Measurements from ENCODE around the gene HPGD.

Gene HPGD

GRCh38 chr4:174522183-174523024 is at the start of gene HPGD:
Gene HPGD (minus strand): TSS chr4:174522488. CDS start chr4:174522451, 37 bp downstream.
- H3K36me3 ChIP-seq (ENCODE audit: control insufficient read depth, low read depth, low read length), result no peaks in the 10 kb centered on the region
- H3K27me3 ChIP-seq (ENCODE audit: control insufficient read depth, insufficient read depth, low read length), result peaks cover 43% of the 10 kb centered on the region
- H3K4me1 ChIP-seq (ENCODE audit: control insufficient read depth, low read depth, low read length), result peaks cover 4% of the 10 kb centered on the region
- no peaks in the 10 kb centered on the region for H3K9me3 ChIP-seq (ENCODE audit: control insufficient read depth, low read depth, low read length)
- no peak within 1 kb of the TSS for H3K27ac ChIP-seq (ENCODE audit: low read length)
- H3K4me3 ChIP-seq (ENCODE audit: low read length), result peak within 1 kb of the TSS; percentile 88
- H3K9ac ChIP-seq (ENCODE audit: low read length), result no peak within 1 kb of the TSS

DNA sequence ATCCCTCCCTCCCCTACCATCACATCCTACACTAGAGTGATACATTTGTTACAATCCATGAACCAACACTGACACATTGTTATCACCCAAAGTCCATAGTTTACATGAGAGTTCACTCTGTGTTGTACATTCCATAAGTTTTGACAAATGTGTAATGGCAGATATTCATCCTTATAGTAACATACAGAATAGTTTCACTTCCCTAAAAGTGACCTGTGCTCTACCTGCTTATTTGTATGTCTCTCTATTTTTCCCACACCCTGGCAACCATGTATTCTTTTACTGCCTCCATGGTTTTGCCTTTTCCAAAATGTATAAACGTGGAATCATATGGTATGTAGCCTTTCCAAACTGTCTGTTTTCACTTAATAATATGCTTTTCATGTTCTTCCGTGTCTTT is 42.2 kb upstream of the HPGD start:
- Histone ChIP-seq H3K4me1 (ENCODE audit: control insufficient read depth, low read depth, low read length) (peaks cover 48% of the 10 kb centered on the region), H3K4me3 (ENCODE audit: low read length) (no peak overlapping the region), H3K9ac (ENCODE audit: low read length) (no peak overlapping the region), H3K36me3 (ENCODE audit: control insufficient read depth, low read depth, low read length) (no peaks in the 10 kb centered on the region), H3K9me3 (ENCODE audit: control insufficient read depth, low read depth, low read length) (no peaks in the 10 kb centered on the region), H3K27ac (ENCODE audit: low read length) (no peak overlapping the region), H3K27me3 (ENCODE audit: control insufficient read depth, insufficient read depth, low read length) (no peaks in the 10 kb centered on the region)

DNA sequence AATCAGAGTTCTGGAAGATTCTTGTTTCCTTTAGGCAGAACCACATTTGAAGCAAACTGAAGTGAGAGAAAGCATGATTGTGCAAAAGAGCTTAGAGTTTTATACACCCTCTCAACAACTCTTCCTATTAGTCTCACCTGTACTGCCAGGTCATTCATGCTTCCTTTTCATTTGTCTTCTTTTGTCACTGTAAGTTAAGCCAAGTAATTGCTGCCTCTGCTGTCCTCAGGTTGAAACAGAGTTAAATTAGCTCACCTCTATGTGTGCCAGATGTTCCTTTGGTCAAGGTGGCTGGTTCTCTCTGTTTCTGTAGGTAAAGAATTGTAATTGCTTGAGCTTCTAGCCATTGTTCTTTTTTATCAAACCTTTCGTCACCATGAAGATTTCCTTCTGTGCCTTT is 41.1 kb upstream of the HPGD start:
- H3K36me3 ChIP-seq (ENCODE audit: control insufficient read depth, low read depth, low read length), result no peaks in the 10 kb centered on the region
- H3K4me3 ChIP-seq (ENCODE audit: low read length), result no peak overlapping the region
- H3K27me3 ChIP-seq (ENCODE audit: control insufficient read depth, insufficient read depth, low read length), result no peaks in the 10 kb centered on the region
- H3K4me1 ChIP-seq (ENCODE audit: control insufficient read depth, low read depth, low read length), result peaks cover 44% of the 10 kb centered on the region
- H3K27ac ChIP-seq (ENCODE audit: low read length), result no peak overlapping the region
- no peaks in the 10 kb centered on the region for H3K9me3 ChIP-seq (ENCODE audit: control insufficient read depth, low read depth, low read length)
- no peak overlapping the region for H3K9ac ChIP-seq (ENCODE audit: low read length)

GRCh38 chr4:174561560-174561959 is 39.3 kb upstream of the HPGD start:
- Histone ChIP-seq H3K4me1 (ENCODE audit: control insufficient read depth, low read depth, low read length) (peaks cover 44% of the 10 kb centered on the region), H3K4me3 (ENCODE audit: low read length) (peak overlapping the region; percentile 6), H3K9ac (ENCODE audit: low read length) (no peak overlapping the region), H3K9me3 (ENCODE audit: control insufficient read depth, low read depth, low read length) (no peaks in the 10 kb centered on the region), H3K27me3 (ENCODE audit: control insufficient read depth, insufficient read depth, low read length) (no peaks in the 10 kb centered on the region), H3K27ac (ENCODE audit: low read length) (no peak overlapping the region), H3K36me3 (ENCODE audit: control insufficient read depth, low read depth, low read length) (no peaks in the 10 kb centered on the region)

GRCh38 chr4:174559894-174560293 is 37.6 kb upstream of the HPGD start:
- Histone ChIP-seq H3K4me3 (ENCODE audit: low read length) (no peak overlapping the region), H3K9me3 (ENCODE audit: control insufficient read depth, low read depth, low read length) (no peaks in the 10 kb centered on the region), H3K27ac (ENCODE audit: low read length) (no peak overlapping the region)

DNA sequence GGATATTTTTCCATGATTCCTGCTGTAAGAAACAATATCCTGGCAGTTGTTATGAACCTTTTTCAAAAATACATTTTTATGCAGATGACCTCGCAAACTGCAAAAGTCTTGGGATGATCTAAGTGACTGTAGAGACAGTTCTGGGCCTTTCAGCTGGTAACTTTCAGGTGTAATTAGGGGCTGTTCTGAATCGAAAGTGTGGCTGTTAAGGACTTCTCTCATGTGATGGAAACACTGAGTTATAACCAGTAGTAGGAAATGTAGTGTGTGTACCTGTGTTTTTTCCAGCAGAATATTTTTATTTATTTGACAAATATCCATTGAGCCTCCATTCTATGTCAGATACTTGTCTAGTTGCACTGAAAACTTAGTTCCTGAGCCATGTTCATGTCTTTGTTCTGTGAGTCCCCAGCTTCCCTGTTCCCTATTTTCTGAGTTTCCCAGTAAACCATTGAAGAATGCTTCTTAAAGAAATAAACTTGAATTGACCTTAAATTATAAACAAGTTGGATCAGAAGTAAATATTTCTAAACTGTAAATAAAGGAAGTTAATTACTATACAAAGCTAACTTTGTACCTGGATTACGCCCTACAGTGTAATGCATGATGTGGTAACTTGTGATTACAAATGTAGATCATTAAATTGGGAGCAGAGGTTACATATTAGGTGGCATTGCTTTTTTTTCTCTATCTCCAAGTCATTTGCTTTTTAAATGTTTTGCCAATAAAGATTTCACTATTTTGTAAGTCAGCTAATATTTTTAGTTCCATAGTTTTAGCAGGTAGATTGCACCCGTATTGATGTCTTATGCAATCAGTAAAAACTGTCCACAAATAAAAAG is 33.7 kb upstream of the HPGD start:
- Histone ChIP-seq H3K4me3 (ENCODE audit: low read length) (no peak overlapping the region), H3K9ac (ENCODE audit: low read length) (no peak overlapping the region), H3K36me3 (ENCODE audit: control insufficient read depth, low read depth, low read length) (no peaks in the 10 kb centered on the region), H3K4me1 (ENCODE audit: control insufficient read depth, low read depth, low read length) (peaks cover 16% of the 10 kb centered on the region), H3K9me3 (ENCODE audit: control insufficient read depth, low read depth, low read length) (no peaks in the 10 kb centered on the region), H3K27me3 (ENCODE audit: control insufficient read depth, insufficient read depth, low read length) (no peaks in the 10 kb centered on the region), H3K27ac (ENCODE audit: low read length) (no peak overlapping the region)

More at GRCh38 chr4:174559894-174560293, 37.6 kb upstream of the HPGD start:
- Histone ChIP-seq H3K4me1 (ENCODE audit: control insufficient read depth, low read depth, low read length) (peaks cover 44% of the 10 kb centered on the region), H3K36me3 (ENCODE audit: control insufficient read depth, low read depth, low read length) (no peaks in the 10 kb centered on the region), H3K9ac (ENCODE audit: low read length) (no peak overlapping the region), H3K27me3 (ENCODE audit: control insufficient read depth, insufficient read depth, low read length) (no peaks in the 10 kb centered on the region)

- Histone ChIP-seq H3K27ac (ENCODE audit: low read length) (no peak overlapping the region), H3K36me3 (ENCODE audit: control insufficient read depth, low read depth, low read length) (no peaks in the 10 kb centered on the region), H3K9ac (ENCODE audit: low read length) (no peak overlapping the region), H3K9me3 (ENCODE audit: control insufficient read depth, low read depth, low read length) (no peaks in the 10 kb centered on the region), H3K4me3 (ENCODE audit: low read length) (no peak overlapping the region), H3K27me3 (ENCODE audit: control insufficient read depth, insufficient read depth, low read length) (no peaks in the 10 kb centered on the region), H3K4me1 (ENCODE audit: control insufficient read depth, low read depth, low read length) (peaks cover 7% of the 10 kb centered on the region)
Observed at GRCh38 chr4:174554231-174554728, 32.0 kb upstream of the HPGD start.

DNA sequence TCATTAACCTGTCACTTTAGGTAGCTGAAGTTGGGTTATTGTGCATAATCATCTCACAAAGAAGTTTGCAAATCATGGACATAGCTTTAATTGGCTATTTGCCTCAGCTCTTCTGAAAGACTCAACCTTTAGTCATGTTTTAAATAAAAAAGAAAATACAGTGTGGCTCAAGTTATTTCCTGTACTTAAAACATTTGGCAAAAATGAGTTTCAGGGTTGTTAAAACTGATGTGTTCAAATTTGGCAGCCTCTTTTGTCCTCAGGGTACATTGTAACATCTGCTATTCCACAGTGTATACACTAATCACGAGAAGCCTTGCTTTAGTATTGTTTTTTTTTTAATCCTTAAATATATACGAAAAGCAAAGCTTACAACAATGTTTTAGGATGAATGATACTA is 31.5 kb upstream of the HPGD start:
- peaks cover 7% of the 10 kb centered on the region for H3K4me1 ChIP-seq (ENCODE audit: control insufficient read depth, low read depth, low read length)
- no peak overlapping the region for H3K9ac ChIP-seq (ENCODE audit: low read length)
- no peaks in the 10 kb centered on the region for H3K27me3 ChIP-seq (ENCODE audit: control insufficient read depth, insufficient read depth, low read length)
- no peaks in the 10 kb centered on the region for H3K9me3 ChIP-seq (ENCODE audit: control insufficient read depth, low read depth, low read length)
- no peaks in the 10 kb centered on the region for H3K36me3 ChIP-seq (ENCODE audit: control insufficient read depth, low read depth, low read length)
- H3K27ac ChIP-seq (ENCODE audit: low read length), result no peak overlapping the region
- no peak overlapping the region for H3K4me3 ChIP-seq (ENCODE audit: low read length)

- Histone ChIP-seq H3K4me1 (ENCODE audit: control insufficient read depth, low read depth, low read length) (peaks cover 7% of the 10 kb centered on the region), H3K9me3 (ENCODE audit: control insufficient read depth, low read depth, low read length) (no peaks in the 10 kb centered on the region), H3K4me3 (ENCODE audit: low read length) (no peak overlapping the region), H3K9ac (ENCODE audit: low read length) (no peak overlapping the region), H3K27ac (ENCODE audit: low read length) (no peak overlapping the region), H3K27me3 (ENCODE audit: control insufficient read depth, insufficient read depth, low read length) (no peaks in the 10 kb centered on the region), H3K36me3 (ENCODE audit: control insufficient read depth, low read depth, low read length) (no peaks in the 10 kb centered on the region)
Observed at GRCh38 chr4:174553031-174553430, 30.7 kb upstream of the HPGD start.

GRCh38 chr4:174550541-174550940 is 28.3 kb upstream of the HPGD start:
- Histone ChIP-seq H3K4me1 (ENCODE audit: control insufficient read depth, low read depth, low read length) (peaks cover 7% of the 10 kb centered on the region), H3K9me3 (ENCODE audit: control insufficient read depth, low read depth, low read length) (no peaks in the 10 kb centered on the region), H3K4me3 (ENCODE audit: low read length) (no peak overlapping the region), H3K27ac (ENCODE audit: low read length) (no peak overlapping the region), H3K27me3 (ENCODE audit: control insufficient read depth, insufficient read depth, low read length) (no peaks in the 10 kb centered on the region), H3K36me3 (ENCODE audit: control insufficient read depth, low read depth, low read length) (no peaks in the 10 kb centered on the region), H3K9ac (ENCODE audit: low read length) (no peak overlapping the region)

DNA sequence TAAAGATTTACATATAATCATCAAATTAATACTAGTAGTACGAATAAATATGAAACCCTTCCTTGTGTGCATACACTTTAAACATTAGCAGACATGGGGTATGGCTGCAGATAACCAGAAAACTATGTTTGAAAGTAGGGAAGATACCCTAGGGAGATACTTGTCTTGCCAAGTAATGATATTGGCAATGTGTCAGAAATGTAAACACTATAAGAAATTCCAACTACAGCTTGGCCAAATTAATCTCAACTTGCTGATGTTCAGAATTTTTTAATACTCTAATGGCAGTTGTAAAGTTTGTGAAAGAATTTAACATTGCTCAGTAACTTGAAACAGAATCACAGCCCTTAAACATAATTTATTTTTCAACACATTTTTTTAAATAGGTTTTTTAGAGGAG is 27.4 kb upstream of the HPGD start:
- no peaks in the 10 kb centered on the region for H3K27me3 ChIP-seq (ENCODE audit: control insufficient read depth, insufficient read depth, low read length)
- peaks cover 7% of the 10 kb centered on the region for H3K4me1 ChIP-seq (ENCODE audit: control insufficient read depth, low read depth, low read length)
- no peak overlapping the region for H3K4me3 ChIP-seq (ENCODE audit: low read length)

More for the DNA sequence above, 27.4 kb upstream of the HPGD start:
- Histone ChIP-seq H3K36me3 (ENCODE audit: control insufficient read depth, low read depth, low read length) (no peaks in the 10 kb centered on the region), H3K27ac (ENCODE audit: low read length) (no peak overlapping the region), H3K9ac (ENCODE audit: low read length) (no peak overlapping the region), H3K9me3 (ENCODE audit: control insufficient read depth, low read depth, low read length) (no peaks in the 10 kb centered on the region)

All from iPS-18a (cell line).